Epithelial cell of esophagus (primary cell): ENCODE results near the gene THADA.
A peak's percentile ranks its signal among the peaks of the same experiment; 100 is the strongest.

Experiments used
- DNase-seq: peaks from one replicate; pipeline ENCODE4 v3.0.0; 2010; ENCODE audit warnings: low read depth
- H3K4me3 ChIP-seq: 2 replicates; pipeline ENCODE4 v1.5.1; 2011; ENCODE audit warnings: mild to moderate bottlenecking, low read length, control low read depth
- CTCF ChIP-seq: IDR thresholded peaks from 2 replicates; pipeline ENCODE4 v1.5.1; 2011; ENCODE audit warnings: low read depth, mild to moderate bottlenecking, low read length, control low read depth, inconsistent platforms; ENCODE audit not compliant: insufficient read depth; ENCODE audit errors: missing control alignments

THADA gene

GRCh38 chr2:43518181-43518580 is 77.7 kb downstream of the THADA start:
- peak; percentile 61 for DNase-seq
- no peak for TF ChIP-seq CTCF
- H3K4me3 ChIP-seq = no peak overlapping the region

- peak; percentile 20 for DNase-seq
- no peak for TF ChIP-seq CTCF
- H3K4me3 ChIP-seq = no peak overlapping the region
Measured at GRCh38 chr2:43515807-43516497, 79.9 kb downstream of the THADA start.

GRCh38 chr2:43515248-43515647 is 80.6 kb downstream of the THADA start:
- no peak for DNase-seq
- TF ChIP-seq CTCF = no peak
- H3K4me3 ChIP-seq = no peak overlapping the region

- no peak for DNase-seq
- H3K4me3 ChIP-seq = no peak overlapping the region
- no peak for TF ChIP-seq CTCF
Measured at GRCh38 chr2:43513796-43514195, 82.0 kb downstream of the THADA start.

- no peak for TF ChIP-seq CTCF
- no peak for DNase-seq
- no peak overlapping the region for H3K4me3 ChIP-seq
Measured at GRCh38 chr2:43513216-43513615, 82.6 kb downstream of the THADA start.

- H3K4me3 ChIP-seq = no peak overlapping the region
- no peak for TF ChIP-seq CTCF
- DNase-seq = no peak
Measured at GRCh38 chr2:43511199-43511598, 84.6 kb downstream of the THADA start.

DNA sequence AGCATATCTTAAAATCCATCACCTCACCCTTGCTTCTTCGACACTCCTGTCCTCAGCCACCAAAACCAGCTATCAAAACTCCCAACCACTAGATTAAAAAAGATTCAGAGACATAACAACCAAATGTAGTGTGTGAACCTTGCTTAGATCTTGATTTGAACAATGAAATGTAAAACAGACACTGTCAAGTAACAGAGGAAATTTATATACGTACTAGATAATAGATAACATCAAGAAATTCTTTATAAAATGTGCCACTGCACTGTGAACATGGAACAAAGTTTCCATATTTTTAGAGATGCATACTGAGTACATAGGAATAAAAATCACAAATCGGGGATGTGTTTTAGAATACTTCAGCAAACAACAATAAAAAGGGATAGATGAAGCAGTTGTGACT is 86.0 kb downstream of the THADA start:
- no peak for TF ChIP-seq CTCF
- DNase-seq = no peak
- H3K4me3 ChIP-seq = no peak overlapping the region
